HCT116 (cell line): ENCODE data around the gene OR7A17.

ENCODE experiments used
- FOSL1 ChIP-seq: IDR thresholded peaks from 2 replicates; pipeline ENCODE4 v1.6.1; 2012; ENCODE audit warnings: low read depth
- JUND ChIP-seq: IDR thresholded peaks from 2 replicates; pipeline ENCODE4 v1.6.1; 2012
- POLR2A ChIP-seq: IDR thresholded peaks from 2 replicates; pipeline ENCODE4 v1.7.0; 2011; ENCODE audit warnings: borderline replicate concordance; ENCODE audit not compliant: insufficient read depth, insufficient read length; ENCODE audit errors: extremely low read depth
- POLR2AphosphoS5 ChIP-seq: IDR thresholded peaks from 2 replicates; pipeline ENCODE4 v1.6.1; 2011; ENCODE audit warnings: mild to moderate bottlenecking, low read depth, low read length, moderate library complexity
- RAD21 ChIP-seq: IDR thresholded peaks from 2 replicates; pipeline ENCODE4 v1.6.1; 2012; ENCODE audit warnings: low read depth, mild to moderate bottlenecking
- SIN3A ChIP-seq: IDR thresholded peaks from 2 replicates; pipeline ENCODE4 v1.6.1; 2012; ENCODE audit warnings: low read depth
- YY1 ChIP-seq: IDR thresholded peaks from 2 replicates; pipeline ENCODE4 v1.6.1; 2011; ENCODE audit warnings: low read length, low read depth, moderate library complexity, mild to moderate bottlenecking; ENCODE audit not compliant: insufficient replicate concordance; ENCODE audit errors: extremely low read depth
- ZFX ChIP-seq: fragments of 450-650 bp; IDR thresholded peaks from 2 replicates; pipeline ENCODE4 v1.6.1; 2017
- TF ChIP-seq, protein P1 (sequence below), 3 experiments: fragments of 200-600 bp in 1 of 3; sonication (generic) in 1 of 3; IDR thresholded peaks in 2 of 3; conservative IDR thresholded peaks in 1 of 3; 2 replicates each; pipeline ENCODE4 v1.5.1; 2012 to 2017; ENCODE audit warnings: low read depth in 2 of 3, low read length in 2 of 3, antibody characterized with exemption in 1 of 3, borderline replicate concordance in 1 of 3, control low read depth in 1 of 3, mild to moderate bottlenecking in 1 of 3, mixed read lengths in 1 of 3, mixed run types in 1 of 3, moderate library complexity in 1 of 3; ENCODE audit not compliant: insufficient read depth in 1 of 3

DNA sequence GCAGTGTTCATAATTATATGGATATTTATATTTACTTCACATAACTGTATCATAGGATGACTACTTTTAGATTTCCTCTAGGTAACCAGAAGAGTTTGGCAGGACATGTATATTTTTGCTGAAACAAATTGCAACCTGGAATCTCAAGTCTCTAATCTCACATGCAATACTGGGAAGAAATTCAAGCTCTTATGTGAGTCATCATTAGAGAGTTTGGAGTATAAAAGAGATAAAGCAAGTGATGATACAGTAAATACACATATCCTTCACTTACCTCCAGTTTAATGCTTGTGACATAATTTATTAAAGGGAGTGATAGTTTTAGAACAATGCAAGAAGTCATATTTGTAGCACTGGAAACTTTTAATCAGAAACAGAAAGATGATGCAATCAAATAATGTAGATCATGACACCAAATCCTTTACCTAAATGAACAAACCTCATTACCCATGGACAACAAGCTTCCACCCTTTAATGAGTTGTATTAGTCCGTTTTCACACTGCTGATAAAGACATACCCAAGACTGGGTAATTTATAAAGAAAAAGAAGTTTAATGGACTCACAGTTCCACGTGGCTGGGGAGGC, 15.8 kb upstream of the OR7A17 start:
- TF ChIP-seq, protein P1, sequence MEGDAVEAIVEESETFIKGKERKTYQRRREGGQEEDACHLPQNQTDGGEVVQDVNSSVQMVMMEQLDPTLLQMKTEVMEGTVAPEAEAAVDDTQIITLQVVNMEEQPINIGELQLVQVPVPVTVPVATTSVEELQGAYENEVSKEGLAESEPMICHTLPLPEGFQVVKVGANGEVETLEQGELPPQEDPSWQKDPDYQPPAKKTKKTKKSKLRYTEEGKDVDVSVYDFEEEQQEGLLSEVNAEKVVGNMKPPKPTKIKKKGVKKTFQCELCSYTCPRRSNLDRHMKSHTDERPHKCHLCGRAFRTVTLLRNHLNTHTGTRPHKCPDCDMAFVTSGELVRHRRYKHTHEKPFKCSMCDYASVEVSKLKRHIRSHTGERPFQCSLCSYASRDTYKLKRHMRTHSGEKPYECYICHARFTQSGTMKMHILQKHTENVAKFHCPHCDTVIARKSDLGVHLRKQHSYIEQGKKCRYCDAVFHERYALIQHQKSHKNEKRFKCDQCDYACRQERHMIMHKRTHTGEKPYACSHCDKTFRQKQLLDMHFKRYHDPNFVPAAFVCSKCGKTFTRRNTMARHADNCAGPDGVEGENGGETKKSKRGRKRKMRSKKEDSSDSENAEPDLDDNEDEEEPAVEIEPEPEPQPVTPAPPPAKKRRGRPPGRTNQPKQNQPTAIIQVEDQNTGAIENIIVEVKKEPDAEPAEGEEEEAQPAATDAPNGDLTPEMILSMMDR (IDR thresholded peaks at IDR 0.05 in 2 of 3, conservative IDR thresholded peaks at IDR 0.05 in 1 of 3; ENCODE audit: borderline replicate concordance in 1 of 3, insufficient read depth in 1 of 3, low read depth in 2 of 3, low read length in 2 of 3) = no peak
- TF ChIP-seq POLR2A = no peak
- TF ChIP-seq SIN3A = no peak
- no peak for TF ChIP-seq YY1
- no peak for TF ChIP-seq ZFX
- no peak for TF ChIP-seq POLR2AphosphoS5
- TF ChIP-seq RAD21 = no peak
- no peak for TF ChIP-seq FOSL1
- no peak for TF ChIP-seq JUND
